Measurements from ENCODE around the gene BGLAP. TPM values are rescaled to one million over a fixed set of nuclear protein-coding genes. Genes with fewer than 3 reads are reported as not detected.

BGLAP gene
- total RNA-seq, 1 donor from 2014 or later, result 19.1 TPM

GRCh38 chr1:156233426-156234127 is 8.4 kb upstream of the BGLAP start:
- H3K4me3 ChIP-seq, result no peak overlapping the region
- no peak for DNase-seq (ENCODE audit: low spot score in 2 of 2)
- H3K4me1 ChIP-seq, result no peaks in the 10 kb centered on the region
- no peak for TF ChIP-seq CTCF (IDR thresholded peaks at IDR 0.05)
- no peaks in the 10 kb centered on the region for H3K9me3 ChIP-seq
- no peak overlapping the region for H3K27ac ChIP-seq
- intact Hi-C loops (cut with DNase I), result no loop called here
- H3K27me3 ChIP-seq, result no peaks in the 10 kb centered on the region
- peaks cover 50 to 52% of the 10 kb centered on the region in 2 donors for H3K36me3 ChIP-seq

- Histone ChIP-seq H3K36me3 (peaks cover 49 to 67% of the 10 kb centered on the region in 2 donors), H3K27me3 (no peaks in the 10 kb centered on the region), H3K4me1 (no peaks in the 10 kb centered on the region), H3K9me3 (no peaks in the 10 kb centered on the region), H3K4me3 (no peak overlapping the region), H3K27ac (no peak overlapping the region)
- intact Hi-C loops (cut with DNase I), result no loop called here
- TF ChIP-seq CTCF (IDR thresholded peaks at IDR 0.05), result no peak
- DNase-seq (ENCODE audit: low spot score in 2 of 2), result no peak
Observed at GRCh38 chr1:156236164-156236563, 5.8 kb upstream of the BGLAP start.

- Histone ChIP-seq H3K4me1 (no peaks in the 10 kb centered on the region), H3K36me3 (peaks cover 47 to 67% of the 10 kb centered on the region in 2 donors), H3K9me3 (no peaks in the 10 kb centered on the region), H3K27me3 (no peaks in the 10 kb centered on the region), H3K27ac (no peak overlapping the region), H3K4me3 (no peak overlapping the region)
- intact Hi-C loops (cut with DNase I), result no loop called here
- DNase-seq (ENCODE audit: low spot score in 2 of 2), result no peak
- TF ChIP-seq CTCF (IDR thresholded peaks at IDR 0.05), result no peak
Observed at GRCh38 chr1:156238248-156238647, 3.7 kb upstream of the BGLAP start.

GRCh38 chr1:156241311-156241811 is 623 bp upstream of the BGLAP start:
- Histone ChIP-seq H3K27me3 (no peaks in the 10 kb centered on the region), H3K9me3 (no peaks in the 10 kb centered on the region), H3K4me3 (no peak overlapping the region), H3K36me3 (peaks cover 24 to 37% of the 10 kb centered on the region in 2 donors), H3K27ac (no peak overlapping the region), H3K4me1 (peaks cover 0 to 8% of the 10 kb centered on the region in 2 donors)
- intact Hi-C loops (cut with DNase I), result no loop called here
- no peak for DNase-seq (ENCODE audit: low spot score in 2 of 2)
- TF ChIP-seq CTCF (IDR thresholded peaks at IDR 0.05), result no peak

GRCh38 chr1:156242738-156243137 is 754 bp downstream of the BGLAP start:
- Histone ChIP-seq H3K4me3 (no peak overlapping the region), H3K4me1 (peaks cover 0 to 8% of the 10 kb centered on the region in 2 donors), H3K36me3 (peaks cover 13 to 25% of the 10 kb centered on the region in 2 donors), H3K27ac (no peak overlapping the region), H3K27me3 (no peaks in the 10 kb centered on the region), H3K9me3 (no peaks in the 10 kb centered on the region)
- DNase-seq (ENCODE audit: low spot score in 2 of 2), result no peak
- intact Hi-C loops (cut with DNase I), result no loop called here
- TF ChIP-seq CTCF (IDR thresholded peaks at IDR 0.05), result no peak
